Measurements from ENCODE around the gene MITF.

- TF ChIP-seq CTCF (IDR thresholded peaks at IDR 0.05) (no peak), POLR2A (IDR thresholded peaks at IDR 0.05) (no peak)
Observed at GRCh38 chr3:69776920-69777581, 37.8 kb downstream of the MITF start.
